ENCODE results near the gene TMEM45A.
"Not testable (repeated sequence)": the region's sequence is repeated elsewhere in the genome, so short reads cannot be mapped to it uniquely, and the experiment has no call there.

Gene TMEM45A

DNA sequence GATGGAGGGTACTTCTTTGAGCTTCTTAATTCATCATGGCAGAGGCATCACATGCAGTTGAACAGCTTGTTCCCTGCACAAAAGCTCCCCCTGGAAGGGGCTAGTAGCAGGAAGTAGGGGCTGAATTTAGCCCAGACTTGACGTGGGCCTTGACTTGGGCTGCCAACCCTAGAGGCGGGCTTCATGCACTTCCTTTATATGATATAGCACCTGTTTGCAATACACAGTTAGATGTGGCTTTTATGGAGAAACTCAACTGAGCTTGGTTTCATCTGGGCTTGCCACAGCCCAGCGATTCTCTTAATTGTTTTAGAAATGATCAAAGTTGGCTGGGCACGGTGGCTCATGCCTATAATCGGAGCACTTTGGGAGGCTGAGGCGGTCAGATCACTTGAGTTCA is 83.3 kb downstream of the TMEM45A start:
- no peak for DNase-seq (ENCODE audit: low read depth)

DNA sequence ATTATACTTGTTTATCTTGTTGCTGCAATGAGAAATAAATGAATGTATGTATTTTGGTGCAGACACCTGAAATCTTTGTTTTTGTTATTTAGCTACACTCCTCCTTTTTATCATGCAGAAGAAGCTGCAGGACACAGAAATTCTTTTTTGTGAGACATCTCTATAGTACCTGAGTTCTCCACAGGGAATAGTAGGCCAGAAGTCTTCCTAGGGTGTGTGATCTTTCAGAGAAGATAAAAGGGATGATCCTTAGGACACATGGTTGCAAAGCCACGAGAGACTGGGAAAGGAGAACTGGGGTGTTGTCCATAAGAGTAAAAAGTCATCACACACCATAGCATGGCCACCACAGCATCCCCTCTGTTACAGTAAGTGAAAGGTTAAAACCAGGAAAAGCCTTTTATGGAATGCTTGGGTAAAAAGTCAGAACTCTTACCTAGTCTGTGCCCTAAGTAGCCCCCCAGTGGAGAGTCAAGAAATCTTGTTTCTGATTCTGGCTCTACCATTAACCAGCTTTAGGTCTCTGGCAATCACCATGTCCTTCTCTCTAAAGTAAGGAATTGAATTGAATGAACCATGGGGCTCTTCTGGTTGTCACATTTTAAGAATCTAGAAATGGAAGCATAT is 85.1 kb downstream of the TMEM45A start:
- DNase-seq (ENCODE audit: low read depth), result no peak

DNA sequence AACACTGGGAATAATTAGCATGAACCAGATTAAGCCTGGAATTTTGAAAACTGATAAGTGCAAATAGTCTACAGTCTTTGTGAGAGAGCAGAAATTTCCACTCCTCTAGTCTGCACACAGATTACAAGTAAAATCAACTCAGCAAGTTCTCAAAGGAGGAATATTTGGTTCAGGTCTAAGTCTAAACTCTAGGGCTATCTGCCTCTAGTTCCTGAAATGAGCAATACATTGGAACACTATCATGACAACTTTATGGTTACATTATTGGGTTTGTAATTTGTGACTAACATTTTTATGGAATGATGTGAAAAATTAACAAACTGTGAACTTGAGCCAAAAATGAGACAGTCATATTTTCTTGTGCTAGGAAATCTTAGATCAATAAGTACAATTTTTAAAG is 86.2 kb downstream of the TMEM45A start:
- DNase-seq (ENCODE audit: low read depth), result no peak

DNA sequence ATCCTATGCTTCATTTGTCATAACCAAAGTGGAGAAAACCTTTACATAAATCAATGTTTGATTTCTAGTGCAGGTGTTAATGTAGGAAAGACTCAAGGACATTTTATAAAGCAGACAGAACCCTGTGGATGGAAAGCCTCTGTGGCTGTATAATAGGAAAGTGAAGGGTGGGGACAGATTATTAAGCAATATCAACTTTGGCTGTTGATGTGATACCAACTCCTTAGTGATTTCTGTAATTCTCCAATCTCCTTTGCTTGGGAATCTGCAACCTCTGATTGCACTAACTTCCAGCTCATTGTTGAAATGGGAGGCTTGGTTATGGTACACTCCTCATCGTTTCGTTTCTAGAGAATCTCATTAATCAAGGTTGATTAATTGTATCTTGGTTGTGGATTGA is 87.7 kb downstream of the TMEM45A start:
- DNase-seq (ENCODE audit: low read depth), result no peak

DNA sequence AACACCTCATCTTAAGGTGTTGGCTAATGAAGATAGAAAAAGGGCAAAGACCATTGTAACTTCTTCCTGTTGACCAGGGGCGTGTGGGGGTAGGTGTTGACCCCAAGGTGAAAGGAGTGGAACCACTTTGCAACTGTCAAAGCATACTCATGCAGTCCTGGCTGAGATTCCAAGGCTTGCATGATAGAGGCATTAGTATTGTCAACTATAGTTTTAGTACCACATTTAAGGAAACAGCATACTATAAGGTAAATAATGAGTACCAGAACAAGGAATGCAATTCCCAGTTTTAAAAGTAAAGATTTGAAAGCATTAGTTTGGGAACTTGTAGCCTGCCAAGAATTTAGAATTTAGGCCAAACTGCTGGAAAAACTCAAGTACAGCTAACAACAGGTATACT is 89.2 kb downstream of the TMEM45A start:
- no peak for DNase-seq (ENCODE audit: low read depth)

DNA sequence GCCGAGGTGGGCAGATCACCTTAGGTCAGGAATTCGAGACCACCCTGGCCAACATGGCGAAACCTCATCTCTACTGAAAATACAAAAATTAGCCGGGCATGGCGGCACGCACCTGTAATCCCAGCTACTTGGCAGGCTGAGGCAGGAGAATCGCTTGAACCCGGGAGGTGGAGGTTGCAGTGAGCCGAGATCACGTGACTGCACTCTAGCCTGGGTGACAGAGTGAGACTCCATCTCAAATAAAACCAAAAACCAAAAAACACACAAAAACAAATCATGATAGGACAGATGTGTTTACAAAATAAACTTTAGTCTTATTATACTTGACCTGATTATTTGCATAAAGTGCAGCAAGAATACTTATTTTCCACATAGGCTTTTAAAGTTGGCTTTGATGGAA is 89.7 kb downstream of the TMEM45A start:
- DNase-seq (ENCODE audit: low read depth), result not testable (repeated sequence)

DNA sequence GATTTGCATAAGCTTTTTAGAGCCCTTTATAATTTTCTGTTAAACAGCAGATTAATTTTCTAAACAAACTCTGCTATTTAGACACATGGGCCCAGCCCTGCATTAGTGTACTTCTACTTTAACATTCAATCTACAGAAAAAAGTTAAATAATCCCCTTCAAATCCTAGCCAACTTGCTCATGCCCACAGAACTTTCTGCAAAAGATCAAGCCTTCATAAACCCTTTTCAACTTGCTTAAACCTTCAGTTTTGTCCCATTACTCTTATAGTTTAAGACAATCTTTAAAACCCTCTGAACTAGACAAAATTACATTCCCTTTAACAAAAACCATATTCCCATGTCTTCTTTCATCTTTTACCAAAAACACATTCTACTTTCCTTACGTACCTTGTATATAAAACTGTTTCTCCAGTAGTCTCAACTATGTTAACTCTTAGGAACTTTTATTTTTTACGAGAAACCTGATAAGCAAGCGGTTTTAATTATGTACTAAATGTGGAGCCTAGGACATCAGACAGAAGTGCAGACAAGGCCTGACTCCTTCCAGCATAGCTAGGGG is 91.8 kb downstream of the TMEM45A start:
- no peak for DNase-seq (ENCODE audit: low read depth)

DNA sequence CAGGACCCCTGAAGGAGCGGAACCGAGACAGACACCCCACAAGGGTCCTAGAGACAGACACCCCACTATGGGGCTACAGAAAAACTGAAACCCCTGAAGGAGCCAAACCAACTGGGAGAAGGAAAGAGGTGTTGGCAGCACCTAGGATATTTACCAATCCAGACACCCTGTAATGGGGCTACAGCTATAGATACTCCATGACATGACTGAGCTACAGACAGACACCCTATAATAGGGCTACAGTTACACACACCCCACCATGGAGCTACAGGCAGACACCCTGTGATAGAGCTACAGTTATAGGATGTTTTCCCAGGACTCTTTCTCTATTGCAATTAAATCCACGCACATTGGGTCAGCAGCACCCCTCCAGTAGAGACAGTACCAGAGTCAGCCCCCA is 94.4 kb downstream of the TMEM45A start:
- no peak for DNase-seq (ENCODE audit: low read depth)

DNA sequence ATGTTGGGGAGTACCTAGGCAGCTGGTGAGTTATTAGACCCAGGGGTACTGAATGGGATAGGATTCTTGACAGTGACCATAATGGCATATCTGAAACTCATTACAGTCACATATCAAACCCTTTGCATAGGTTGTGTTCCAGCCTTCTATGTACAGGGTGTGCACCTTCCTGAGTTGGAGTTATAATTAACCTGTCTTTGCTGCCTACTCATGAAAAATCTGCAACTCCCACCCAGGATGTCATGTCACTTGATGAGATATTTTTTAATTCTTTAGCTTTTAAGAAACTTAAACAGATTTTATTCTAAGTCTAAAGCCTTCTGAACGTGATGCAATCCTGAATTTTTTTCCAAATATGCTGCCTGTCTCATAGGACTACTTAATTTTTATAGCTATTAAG is 95.8 kb downstream of the TMEM45A start:
- DNase-seq (ENCODE audit: low read depth), result no peak

DNA sequence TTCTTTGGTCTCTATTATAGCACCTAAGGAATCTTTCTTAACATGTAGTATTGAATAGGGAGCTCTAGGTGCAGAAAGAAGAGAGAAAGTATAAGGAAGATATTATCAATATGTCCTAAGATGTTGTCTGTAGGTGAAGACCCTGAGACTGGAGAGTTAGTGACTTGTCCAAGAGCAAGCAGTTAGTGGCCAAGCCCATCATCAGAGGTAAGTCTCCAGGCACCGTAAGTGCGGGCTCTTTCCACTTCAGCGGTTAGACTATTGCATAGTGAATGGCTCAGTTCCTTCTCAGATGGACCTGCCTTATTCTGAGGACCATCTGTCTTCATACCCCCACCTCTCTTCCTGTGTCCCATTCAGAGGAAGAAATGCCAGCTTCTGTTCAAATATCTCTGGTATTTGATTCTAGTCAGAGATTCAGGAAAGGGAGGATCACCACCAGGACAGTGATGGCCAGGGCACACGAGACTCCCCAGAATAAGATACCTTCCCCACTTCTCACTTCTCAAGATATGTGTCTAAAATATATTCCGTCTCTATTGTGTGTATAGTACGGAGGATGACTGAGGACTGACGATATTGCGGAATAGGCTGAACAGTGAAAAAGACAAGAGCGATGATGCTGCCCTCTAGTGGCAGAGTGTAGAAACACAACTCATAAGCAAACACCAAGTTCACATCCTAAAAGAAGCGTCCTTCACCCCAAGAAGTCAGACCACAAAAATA is 97.9 kb downstream of the TMEM45A start:
- DNase-seq (ENCODE audit: low read depth), result peak; percentile 35

DNA sequence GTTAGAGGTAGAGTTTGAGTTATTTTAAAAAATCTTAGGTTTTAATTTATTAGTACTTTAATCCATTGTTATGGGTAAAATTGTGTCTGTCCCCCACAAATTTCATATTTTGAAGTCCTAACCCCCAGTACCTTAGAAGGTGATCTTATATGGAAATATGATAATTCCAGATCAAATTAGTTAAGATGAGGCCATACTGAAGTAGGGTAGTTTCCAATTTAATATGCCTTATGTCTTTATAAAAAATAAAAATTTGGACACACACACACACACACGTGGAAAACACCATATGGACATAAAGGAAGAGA is 98.4 kb downstream of the TMEM45A start:
- no peak for DNase-seq (ENCODE audit: low read depth)

DNA sequence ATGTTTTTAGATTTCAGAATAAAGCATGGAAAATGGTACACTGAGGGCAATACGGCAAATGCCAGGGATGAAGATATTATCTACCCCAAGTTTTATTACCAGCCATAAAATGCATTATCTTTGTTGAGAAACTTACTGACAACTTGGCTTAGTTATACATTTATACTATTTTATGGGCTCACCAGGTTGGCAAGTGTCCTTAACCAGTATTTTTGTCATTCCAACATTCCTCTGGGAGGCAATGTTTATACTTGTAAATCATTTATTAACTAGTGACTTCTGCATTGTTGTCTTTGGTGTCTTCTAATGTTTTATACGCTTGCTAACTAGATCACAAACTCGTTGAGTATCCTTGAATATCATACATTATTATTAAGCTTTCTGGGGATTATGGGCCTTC is 99.0 kb downstream of the TMEM45A start:
- no peak for DNase-seq (ENCODE audit: low read depth)

DNA sequence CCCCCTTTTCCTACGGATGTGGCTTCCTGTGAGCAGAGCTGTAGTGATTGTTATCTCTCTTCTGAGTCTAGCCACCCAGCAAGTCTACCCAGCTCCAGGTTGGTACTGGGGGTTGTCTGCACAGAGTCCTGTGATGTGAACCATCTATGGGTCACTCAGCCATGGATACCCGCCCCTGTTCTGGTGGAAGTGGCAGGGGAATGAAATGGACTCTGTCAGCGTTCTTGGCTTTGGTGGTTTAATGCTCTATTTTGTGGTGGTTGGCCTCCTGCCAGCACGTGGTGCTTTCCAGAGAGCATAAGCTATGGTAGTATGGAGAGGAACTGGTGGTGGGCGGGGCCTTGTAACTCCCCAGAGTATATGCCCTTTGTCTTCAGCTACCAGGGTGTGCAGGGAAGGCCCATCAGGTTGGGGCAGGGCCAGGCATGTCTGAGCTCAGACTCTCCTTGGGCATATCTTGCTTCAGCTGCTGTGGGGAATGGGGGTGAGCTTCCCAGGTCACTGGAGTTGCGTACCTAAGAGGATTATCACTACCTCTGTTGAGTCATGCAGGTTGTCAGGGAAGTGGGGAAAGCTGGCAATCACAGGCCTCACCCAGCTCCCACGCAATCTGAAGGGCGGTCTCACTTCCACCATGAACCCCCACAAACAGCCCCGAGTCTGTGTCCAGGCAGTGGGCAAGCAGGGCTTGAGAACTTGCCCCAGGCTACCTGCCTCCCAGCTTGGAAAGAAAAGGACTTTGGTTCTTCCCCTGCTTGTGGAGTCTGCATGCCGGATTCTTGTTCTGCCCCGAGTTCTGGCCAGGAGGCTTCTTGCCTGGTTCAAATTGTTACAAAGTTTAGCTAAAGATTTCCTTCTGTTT is 108.0 kb downstream of the TMEM45A start:
- DNase-seq (ENCODE audit: low read depth), result no peak

DNA sequence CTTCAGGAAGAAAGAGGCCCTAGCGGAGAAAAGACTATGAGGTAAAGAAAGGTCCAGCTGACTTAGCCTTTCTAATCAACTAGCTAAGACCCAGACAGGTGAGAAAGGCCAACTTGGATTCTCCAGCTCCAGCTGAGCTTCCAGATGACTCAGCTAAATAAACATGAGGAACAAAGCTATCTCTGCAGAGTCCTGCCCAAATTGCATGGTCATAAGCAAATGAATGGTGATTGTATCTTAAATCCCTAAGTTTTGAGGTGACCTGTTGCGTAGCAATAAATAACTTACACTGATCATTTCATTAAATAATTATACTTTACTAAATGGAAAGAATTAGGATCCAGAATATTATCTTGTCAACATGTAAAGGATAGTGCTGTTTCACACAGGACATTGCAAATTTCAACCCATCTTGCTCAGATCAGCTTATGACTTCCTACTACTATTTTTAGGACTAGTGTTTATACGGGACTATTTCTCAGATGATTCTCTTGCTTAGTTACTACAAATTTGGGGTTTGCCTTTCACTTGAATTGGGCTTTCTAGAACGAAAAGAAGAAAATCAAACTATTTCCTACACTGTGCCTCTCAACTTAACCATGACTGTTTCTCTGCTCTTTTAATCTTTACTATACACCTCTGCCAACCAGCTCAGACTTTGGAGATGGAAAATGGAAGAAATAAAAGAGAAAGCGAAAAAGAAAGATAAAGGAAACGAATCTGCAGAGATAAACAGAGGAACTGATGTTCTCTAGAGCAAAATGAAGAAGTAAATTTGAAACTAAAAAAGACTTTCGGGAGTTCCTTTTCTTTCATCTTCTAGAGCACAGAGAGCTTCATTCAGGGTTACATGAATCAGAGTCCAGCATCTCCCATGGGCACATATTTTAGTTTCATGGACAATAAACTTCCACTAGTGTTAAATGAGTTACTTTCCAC is 110.4 kb downstream of the TMEM45A start:
- DNase-seq (ENCODE audit: low read depth), result no peak

DNA sequence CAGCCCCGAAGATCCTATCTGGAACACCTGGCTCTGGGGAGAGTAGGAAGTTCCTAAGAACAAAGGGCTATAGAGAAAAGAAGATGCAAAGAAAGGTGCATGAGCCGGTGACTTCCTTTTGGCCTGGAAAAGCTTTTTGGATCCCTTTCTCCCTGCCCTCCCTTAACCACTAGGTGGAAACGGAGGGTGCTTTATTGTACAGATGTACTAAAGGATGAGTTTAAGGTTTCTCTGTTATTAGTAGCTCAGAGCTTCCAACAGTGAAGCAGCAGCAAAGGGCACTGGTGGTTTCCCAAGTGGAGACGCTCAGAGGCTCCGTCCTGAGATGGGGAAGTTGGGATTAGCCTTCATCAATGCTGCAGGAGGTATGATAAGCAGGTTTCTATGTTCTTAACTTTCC is 111.0 kb downstream of the TMEM45A start:
- DNase-seq (ENCODE audit: low read depth), result no peak

DNA sequence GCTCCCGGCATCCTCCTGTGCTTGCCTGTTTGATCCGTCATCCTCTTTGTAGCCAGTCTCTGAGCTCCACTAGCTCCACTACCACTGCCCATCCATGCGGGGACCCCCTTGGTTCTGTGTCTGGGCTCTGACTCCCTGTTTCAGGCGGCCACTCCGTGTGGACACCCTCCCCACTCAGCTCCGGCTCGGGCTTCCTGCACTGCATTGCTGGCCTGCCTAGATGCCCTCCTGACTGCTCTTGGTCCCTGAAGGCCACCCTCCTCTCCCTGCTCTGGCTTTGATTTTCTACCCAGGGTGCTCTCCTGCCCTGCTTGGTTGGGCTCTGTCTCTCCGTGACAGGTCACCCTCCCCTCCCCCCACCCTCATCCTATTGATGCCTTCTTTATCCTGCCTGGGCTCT is 112.9 kb downstream of the TMEM45A start:
- DNase-seq (ENCODE audit: low read depth), result no peak

DNA sequence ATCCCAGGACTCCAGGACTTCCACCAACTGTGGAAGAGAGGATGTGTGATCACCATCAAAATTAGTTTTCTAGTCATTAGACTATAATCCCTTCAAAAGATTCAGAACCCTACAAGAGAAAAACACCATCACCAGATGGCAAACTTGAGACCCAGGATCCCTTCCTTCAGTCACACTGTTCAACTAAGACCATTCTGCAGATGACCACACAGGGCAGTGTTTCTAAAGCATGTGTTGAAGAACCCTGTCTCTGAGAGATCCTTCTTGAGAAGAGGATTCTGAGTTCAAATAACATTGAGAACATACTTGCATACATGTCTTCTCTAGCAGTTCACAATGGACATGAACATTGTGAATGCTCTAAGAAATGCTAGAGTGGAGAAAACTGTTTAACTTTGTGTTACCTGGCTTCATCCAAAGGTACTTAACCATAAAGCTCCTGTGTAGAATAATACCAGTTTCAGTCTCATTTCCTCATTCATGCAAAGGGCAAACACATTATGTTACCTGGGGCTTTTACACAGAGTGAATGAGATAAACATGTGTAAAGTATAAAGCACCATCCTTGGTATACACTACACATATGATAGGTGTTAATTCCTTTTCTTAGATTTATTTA is 114.6 kb downstream of the TMEM45A start:
- DNase-seq (ENCODE audit: low read depth), result no peak

DNA sequence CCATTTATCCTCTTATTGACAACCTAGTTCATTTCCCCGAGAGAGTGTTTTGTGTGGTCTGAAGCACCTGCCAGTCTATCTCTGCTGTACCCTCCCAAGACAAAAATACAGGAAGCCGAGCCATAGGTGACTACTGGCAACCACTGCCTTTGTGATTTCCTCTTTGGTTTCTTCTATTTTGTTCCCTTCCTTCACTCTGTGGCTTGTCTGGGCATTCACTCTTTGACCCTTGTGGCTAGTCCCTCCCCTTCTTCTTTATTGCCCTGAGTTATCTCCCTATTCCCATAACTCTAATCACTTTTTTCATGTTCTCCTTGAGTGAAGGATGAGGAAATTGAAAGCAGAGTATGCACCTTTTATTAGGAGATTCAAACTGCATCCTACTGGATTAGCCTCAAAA is 116.9 kb downstream of the TMEM45A start, which contains the start of gene ADGRG7:
TSS of gene ADGRG7 (plus strand) at position 297 of the 400 bp plus-strand sequence. CDS start 256 bp downstream, outside the sequence.
- DNase-seq (ENCODE audit: low read depth), result no peak

DNA sequence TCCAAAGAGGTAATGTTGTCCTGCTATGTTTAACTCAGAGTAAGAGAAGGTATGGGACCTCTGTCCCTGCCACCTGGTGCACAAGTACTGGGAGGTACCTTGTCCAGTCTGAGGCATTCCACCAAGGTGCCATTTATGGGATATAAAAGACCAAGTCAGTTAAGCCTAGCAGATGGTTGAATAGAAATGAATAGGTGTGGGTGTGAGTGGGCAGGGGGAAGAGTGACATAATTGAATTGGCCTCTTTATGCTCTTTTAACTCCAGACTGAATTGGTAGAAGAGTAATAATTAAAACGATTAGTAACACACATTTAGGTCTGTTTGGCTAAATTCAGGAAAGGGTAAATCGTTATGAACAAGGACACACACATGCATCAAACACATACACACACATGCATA is 117.5 kb downstream of the TMEM45A start:
- DNase-seq (ENCODE audit: low read depth), result no peak

DNA sequence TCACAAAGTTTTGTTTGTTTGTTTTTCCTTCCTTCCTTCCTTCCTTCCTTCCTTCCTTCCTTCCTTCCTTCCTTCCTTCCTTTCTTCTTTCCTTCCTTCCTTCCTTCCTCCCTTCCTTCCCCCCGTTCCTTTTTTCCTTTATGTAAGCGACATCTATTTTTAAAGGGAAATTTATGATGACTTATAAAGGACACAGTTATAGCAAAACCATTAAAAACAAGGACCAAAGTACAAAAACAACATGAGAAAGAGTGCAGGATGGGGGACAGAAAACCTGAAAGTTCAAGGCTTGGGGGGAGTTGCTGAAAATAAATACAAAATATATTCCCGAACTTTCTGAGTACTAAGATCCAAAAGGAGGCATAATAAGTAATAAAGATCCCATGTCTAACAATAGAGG is 118.8 kb downstream of the TMEM45A start:
- DNase-seq (ENCODE audit: low read depth), result no peak

DNA sequence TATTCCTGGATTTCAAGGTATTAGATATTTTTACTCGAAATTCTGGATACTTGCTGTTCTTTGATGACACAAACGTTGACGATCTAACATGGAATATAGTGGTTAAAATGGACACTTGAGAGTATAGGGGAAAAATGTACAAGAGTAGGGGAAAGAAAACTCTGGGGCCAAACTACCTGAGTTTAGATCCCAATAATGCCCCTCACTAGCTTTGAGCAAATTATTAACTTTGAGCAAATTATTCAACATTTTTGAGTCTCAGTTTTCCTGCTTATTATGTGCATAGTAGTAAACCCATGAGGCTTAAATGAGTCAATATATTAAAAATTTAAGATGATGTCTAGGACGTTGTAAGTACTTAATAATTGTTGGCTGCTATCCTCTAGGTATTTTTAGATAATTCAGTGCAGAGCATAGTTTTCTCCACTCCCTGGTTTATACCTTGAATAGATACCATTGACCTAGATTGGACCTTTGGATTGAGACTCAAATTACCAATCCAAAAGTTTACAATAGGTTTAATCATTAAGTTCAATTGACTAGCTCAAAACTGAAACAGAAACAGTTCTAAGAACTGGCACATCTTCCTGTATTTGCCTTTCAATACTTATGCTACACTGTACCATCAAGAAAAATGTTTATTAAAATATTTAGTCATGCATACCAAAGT is 121.4 kb downstream of the TMEM45A start:
- DNase-seq (ENCODE audit: low read depth), result no peak

Data from activated gamma-delta T cell treated with anti-CD3 and anti-CD28 coated beads, Interleukin-2, amount 50 U/mL, for 16 hours (primary cell).